HepG2 (cell line): ENCODE results near the gene RPS6KA2. TPM values are rescaled to one million over a fixed set of nuclear protein-coding genes. Genes with fewer than 3 reads are reported as not detected.

Experiments
- CBX1 ChIP-seq: IDR thresholded peaks from one replicate; pipeline ENCODE4 v1.6.1; 2016; ENCODE audit warnings: antibody characterized with exemption, low read depth
- HMGA1 ChIP-seq: sonication (generic); formaldehyde crosslinking; conservative IDR thresholded peaks from 2 replicates; pipeline ENCODE4 v1.4.0; 2020; ENCODE audit warnings: missing genetic modification reagents
- HMGXB4 ChIP-seq, 2 experiments: sonication (generic) in 1 of 2; formaldehyde crosslinking in 1 of 2; IDR thresholded peaks; 2 replicates each; pipeline versions ENCODE4 v1.4.0 to v1.6.1; 2018 to 2020; ENCODE audit warnings: missing genetic modification reagents in 2 of 2, borderline replicate concordance in 1 of 2, low read depth in 1 of 2, mild to moderate bottlenecking in 1 of 2, missing biosample characterization in 1 of 2
- POLR2AphosphoS5 ChIP-seq: IDR thresholded peaks from 2 replicates; pipeline ENCODE4 v1.6.1; 2012; ENCODE audit warnings: low read depth, low read length
- SIN3A ChIP-seq: IDR thresholded peaks from 2 replicates; pipeline ENCODE4 v1.6.1; 2011; ENCODE audit warnings: low read depth, mild to moderate bottlenecking, control low read depth, low read length, borderline replicate concordance
- YY1 ChIP-seq: IDR thresholded peaks from 2 replicates; pipeline ENCODE4 v1.6.1; 2011; ENCODE audit warnings: low read length, low read depth, moderate library complexity, mild to moderate bottlenecking; ENCODE audit not compliant: insufficient read depth, insufficient replicate concordance
- ZNF230 ChIP-seq: sonication (generic); formaldehyde crosslinking; IDR thresholded peaks from 2 replicates; pipeline ENCODE4 v1.4.0; 2020; ENCODE audit warnings: mild to moderate bottlenecking, missing genetic modification reagents
- ZNF235 ChIP-seq: sonication (generic); formaldehyde crosslinking; IDR thresholded peaks from 2 replicates; pipeline ENCODE4 v1.8.1; 2023; ENCODE audit warnings: mild to moderate bottlenecking, missing genetic modification reagents, borderline replicate concordance
- ZNF841 ChIP-seq: sonication (generic); formaldehyde crosslinking; IDR thresholded peaks from 2 replicates; pipeline ENCODE4 v1.8.1; 2023; ENCODE audit warnings: missing genetic modification reagents, borderline replicate concordance
- polyA plus RNA-seq, 8 experiments: library from polyadenylated mRNA; depleted of rRNA in 3 of 8; stranded (reverse) in 7 of 8; unstranded in 1 of 8; fragments of >200 nt; fragmentation: Illumina TruSeq in 4 of 8; extraction: Trizol in 4 of 8; gene quantifications; 2 replicates each; pipeline versions ENCODE4 v1.2.1 to v1.2.3, GENCODE V29; 2011 to 2016; ENCODE audit warnings: low read depth in 4 of 8, missing spikeins in 1 of 8, mixed read lengths in 1 of 8; ENCODE audit not compliant: insufficient read depth in 1 of 8
- total RNA-seq, 5 experiments: library from RNA; depleted of rRNA; stranded (reverse); fragments of >200 nt; fragmentation: Illumina TruSeq; extraction: Trizol; gene quantifications; 2 replicates each; pipeline ENCODE4 v1.2.3, GENCODE V29; 2016; ENCODE audit warnings: low read depth in 1 of 5
- TF ChIP-seq, protein P1 (sequence below): sonication (generic); formaldehyde crosslinking; IDR thresholded peaks from 2 replicates; pipeline ENCODE4 v1.4.0; 2020; ENCODE audit warnings: mild to moderate bottlenecking, missing genetic modification reagents, borderline replicate concordance
- TF ChIP-seq, protein P2 (sequence below): sonication (generic); formaldehyde crosslinking; conservative IDR thresholded peaks from 2 replicates; pipeline ENCODE4 v1.4.0; 2020; ENCODE audit warnings: missing genetic modification reagents
- TF ChIP-seq, protein P3 (sequence below): sonication (generic); formaldehyde crosslinking; conservative IDR thresholded peaks from 2 replicates; pipeline ENCODE4 v1.8.0; 2022; ENCODE audit warnings: low read depth, missing genetic modification reagents

RPS6KA2 gene
- total and polyA plus RNA-seq, 2 of the 13 experiments (the other 11 are each of a cell fraction or from before 2014, with no cell fraction given): 0.22 to 0.38 TPM

- TF ChIP-seq, protein P1, sequence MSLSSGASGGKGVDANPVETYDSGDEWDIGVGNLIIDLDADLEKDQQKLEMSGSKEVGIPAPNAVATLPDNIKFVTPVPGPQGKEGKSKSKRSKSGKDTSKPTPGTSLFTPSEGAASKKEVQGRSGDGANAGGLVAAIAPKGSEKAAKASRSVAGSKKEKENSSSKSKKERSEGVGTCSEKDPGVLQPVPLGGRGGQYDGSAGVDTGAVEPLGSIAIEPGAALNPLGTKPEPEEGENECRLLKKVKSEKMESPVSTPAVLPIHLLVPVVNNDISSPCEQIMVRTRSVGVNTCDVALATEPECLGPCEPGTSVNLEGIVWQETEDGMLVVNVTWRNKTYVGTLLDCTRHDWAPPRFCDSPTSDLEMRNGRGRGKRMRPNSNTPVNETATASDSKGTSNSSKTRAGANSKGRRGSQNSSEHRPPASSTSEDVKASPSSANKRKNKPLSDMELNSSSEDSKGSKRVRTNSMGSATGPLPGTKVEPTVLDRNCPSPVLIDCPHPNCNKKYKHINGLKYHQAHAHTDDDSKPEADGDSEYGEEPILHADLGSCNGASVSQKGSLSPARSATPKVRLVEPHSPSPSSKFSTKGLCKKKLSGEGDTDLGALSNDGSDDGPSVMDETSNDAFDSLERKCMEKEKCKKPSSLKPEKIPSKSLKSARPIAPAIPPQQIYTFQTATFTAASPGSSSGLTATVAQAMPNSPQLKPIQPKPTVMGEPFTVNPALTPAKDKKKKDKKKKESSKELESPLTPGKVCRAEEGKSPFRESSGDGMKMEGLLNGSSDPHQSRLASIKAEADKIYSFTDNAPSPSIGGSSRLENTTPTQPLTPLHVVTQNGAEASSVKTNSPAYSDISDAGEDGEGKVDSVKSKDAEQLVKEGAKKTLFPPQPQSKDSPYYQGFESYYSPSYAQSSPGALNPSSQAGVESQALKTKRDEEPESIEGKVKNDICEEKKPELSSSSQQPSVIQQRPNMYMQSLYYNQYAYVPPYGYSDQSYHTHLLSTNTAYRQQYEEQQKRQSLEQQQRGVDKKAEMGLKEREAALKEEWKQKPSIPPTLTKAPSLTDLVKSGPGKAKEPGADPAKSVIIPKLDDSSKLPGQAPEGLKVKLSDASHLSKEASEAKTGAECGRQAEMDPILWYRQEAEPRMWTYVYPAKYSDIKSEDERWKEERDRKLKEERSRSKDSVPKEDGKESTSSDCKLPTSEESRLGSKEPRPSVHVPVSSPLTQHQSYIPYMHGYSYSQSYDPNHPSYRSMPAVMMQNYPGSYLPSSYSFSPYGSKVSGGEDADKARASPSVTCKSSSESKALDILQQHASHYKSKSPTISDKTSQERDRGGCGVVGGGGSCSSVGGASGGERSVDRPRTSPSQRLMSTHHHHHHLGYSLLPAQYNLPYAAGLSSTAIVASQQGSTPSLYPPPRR (CRISPR knock-in tag): peak; percentile 22; the same call in 1 of the 2 replicates
- 0 out of 2 replicates have a peak, but pooled peaks have one; percentile 5 for TF ChIP-seq ZNF235 (CRISPR knock-in tag)
- peak; percentile 79 for TF ChIP-seq POLR2AphosphoS5
- no peak for TF ChIP-seq HMGA1 (CRISPR knock-in tag)
- TF ChIP-seq YY1: peak; percentile 80
- peak; percentile 13 for TF ChIP-seq CBX1
- TF ChIP-seq HMGXB4 (CRISPR knock-in tag; IDR thresholded peaks at IDR 0.05; ENCODE audit: borderline replicate concordance in 1 of 2, low read depth in 1 of 2): no peak; a peak in 1 of 4 replicates
- 0 out of 2 replicates have a peak, but pooled peaks have one; percentile 17 for TF ChIP-seq ZNF230 (CRISPR knock-in tag)
- peak; percentile 41; the same call in 1 of the 2 replicates for TF ChIP-seq SIN3A
- TF ChIP-seq, protein P2, sequence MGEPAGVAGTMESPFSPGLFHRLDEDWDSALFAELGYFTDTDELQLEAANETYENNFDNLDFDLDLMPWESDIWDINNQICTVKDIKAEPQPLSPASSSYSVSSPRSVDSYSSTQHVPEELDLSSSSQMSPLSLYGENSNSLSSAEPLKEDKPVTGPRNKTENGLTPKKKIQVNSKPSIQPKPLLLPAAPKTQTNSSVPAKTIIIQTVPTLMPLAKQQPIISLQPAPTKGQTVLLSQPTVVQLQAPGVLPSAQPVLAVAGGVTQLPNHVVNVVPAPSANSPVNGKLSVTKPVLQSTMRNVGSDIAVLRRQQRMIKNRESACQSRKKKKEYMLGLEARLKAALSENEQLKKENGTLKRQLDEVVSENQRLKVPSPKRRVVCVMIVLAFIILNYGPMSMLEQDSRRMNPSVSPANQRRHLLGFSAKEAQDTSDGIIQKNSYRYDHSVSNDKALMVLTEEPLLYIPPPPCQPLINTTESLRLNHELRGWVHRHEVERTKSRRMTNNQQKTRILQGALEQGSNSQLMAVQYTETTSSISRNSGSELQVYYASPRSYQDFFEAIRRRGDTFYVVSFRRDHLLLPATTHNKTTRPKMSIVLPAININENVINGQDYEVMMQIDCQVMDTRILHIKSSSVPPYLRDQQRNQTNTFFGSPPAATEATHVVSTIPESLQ (CRISPR knock-in tag): 0 out of 2 replicates have a peak, but pooled peaks have one; percentile 12
- TF ChIP-seq, protein P3, sequence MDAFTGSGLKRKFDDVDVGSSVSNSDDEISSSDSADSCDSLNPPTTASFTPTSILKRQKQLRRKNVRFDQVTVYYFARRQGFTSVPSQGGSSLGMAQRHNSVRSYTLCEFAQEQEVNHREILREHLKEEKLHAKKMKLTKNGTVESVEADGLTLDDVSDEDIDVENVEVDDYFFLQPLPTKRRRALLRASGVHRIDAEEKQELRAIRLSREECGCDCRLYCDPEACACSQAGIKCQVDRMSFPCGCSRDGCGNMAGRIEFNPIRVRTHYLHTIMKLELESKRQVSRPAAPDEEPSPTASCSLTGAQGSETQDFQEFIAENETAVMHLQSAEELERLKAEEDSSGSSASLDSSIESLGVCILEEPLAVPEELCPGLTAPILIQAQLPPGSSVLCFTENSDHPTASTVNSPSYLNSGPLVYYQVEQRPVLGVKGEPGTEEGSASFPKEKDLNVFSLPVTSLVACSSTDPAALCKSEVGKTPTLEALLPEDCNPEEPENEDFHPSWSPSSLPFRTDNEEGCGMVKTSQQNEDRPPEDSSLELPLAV (CRISPR knock-in tag): no peak
- 0 out of 2 replicates have a peak, but pooled peaks have one; percentile 6 for TF ChIP-seq ZNF841
- TF ChIP-seq, all 625 proteins: peak for 19
Measured at GRCh38 chr6:166382500-166382932, 244.5 kb downstream of the RPS6KA2 start (continued).
